Glomerular visceral epithelial cell (primary cell): Measurements from ENCODE around the gene ISCA2.
A peak's percentile ranks its signal among the peaks of the same experiment; 100 is the strongest.
"Not testable (repeated sequence)": the region's sequence is repeated elsewhere in the genome, so short reads cannot be mapped to it uniquely, and the experiment has no call there.

ENCODE experiments used
- DNase-seq: peaks from one replicate; pipeline ENCODE4 v3.0.0-alpha.2; 2016; ENCODE audit errors: extremely low spot score

Gene ISCA2

DNA sequence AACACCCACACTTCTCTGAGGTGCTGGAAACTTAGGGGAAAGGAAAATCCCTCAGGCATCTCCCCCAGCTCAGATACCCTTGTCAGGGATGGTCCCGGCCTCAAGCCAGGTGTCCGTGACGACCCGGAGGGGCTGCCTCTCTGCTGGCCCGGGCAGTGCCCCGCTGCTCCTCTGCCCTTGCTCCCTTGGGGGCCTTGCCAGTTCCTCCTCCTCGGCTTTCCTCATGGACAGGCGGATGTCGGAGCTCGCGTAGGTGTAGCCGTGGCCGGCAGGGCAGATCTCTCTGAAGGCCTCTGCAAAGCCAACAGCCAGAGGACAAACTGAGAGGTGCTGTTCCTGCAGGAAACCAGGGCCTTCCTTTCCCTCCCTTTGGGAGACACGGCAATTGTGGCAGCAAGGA, 34.8 kb downstream of the ISCA2 start:
- no peak for DNase-seq

DNA sequence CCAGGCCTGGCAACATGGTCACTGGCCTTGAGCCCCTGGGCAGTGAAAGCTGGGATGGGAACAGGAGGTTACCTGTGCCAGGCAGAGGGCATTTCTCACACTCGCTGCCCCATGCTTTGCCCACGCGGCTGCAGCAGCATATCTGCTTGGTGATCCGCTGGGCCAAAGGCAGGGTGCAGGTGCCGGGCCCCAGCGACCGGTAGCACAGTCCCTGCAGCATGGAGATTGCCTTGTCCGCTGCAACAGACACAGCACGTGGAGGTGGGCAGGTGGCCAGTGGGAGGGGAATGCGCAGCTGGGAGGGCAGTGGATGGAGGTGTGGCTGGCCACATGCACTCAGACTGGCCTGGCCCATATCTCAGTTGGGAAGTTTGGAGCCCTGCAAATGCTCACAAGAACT, 35.3 kb downstream of the ISCA2 start:
- no peak for DNase-seq

DNA sequence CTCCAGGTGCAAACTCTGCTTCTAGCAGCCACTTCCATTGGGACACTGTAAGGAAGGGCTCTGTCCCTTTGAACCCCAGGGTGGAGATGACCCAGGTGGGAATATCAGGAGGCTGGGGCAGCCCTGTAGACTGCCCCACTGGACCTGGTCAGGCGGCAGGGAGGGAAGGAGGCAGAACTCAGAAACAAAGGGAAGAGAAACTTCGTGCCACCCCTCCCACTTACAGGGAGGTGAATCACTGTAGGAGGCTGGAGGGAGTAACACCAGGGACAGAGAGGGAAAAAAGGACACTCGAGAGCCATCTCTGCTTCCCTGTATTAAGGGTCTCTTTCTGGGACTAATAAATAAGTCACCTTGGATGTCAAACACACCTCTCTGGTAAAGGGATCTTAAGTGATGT, 37.4 kb downstream of the ISCA2 start:
- DNase-seq, result no peak

DNA sequence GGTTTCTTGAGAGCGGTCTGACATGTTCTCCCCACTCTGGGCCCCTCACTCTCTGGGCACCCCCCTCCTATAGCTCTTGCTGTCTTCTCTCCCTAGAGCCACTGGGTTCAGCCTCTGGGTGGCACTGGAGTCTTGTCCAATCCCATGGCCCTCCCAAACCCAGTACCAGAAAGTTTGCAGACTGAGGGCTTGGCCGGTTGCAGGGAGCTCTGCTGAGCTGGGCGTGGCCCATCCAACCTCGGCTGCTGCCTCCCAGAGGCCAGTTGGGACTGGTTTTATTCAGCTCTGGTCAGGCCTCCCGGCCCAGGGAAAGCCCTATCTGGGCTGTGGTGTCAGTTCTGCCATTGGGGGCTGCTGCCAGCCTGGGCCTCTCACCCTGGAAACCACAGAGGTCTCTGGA, 37.9 kb downstream of the ISCA2 start:
- peak; percentile 11 for DNase-seq

DNA sequence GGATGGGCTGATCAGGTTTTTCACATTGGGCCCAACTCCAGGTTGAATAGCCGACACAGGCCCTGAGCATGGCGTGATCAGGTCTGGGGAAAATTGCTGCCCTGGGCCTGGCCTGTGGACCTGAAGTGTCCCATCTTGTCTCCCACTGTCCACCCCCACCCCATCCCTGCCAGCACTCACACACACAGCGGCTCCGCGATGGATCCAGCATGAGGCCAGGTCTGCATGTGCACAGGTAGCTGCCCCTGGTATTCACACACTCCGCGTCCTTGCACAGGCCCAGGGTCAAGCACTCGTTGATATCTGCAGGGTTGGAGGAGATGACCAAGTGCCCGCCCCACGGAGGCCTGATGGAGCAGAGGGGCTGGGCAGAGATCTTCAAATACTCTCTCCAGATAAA, 38.7 kb downstream of the ISCA2 start:
- DNase-seq, result no peak

DNA sequence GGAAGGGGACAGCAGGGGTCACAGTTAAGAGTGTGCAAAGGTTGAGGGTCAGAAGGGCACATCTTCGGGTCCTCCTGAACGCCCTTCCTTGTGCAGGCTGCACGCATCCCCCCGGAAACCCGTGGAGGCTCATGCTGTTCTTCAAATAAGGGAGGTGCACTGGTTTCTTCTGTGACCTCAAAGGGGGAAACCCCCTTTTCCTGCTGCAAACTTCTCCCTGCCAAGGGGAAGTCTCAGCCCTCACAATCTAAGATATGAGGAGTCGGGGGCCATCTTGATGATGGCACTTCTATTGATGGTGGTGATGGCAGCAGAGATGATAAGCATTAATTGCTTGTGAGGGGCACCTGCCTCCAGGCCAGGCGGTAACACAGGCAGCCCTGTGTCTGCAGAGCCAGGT, 40.0 kb downstream of the ISCA2 start:
- DNase-seq, result no peak

DNA sequence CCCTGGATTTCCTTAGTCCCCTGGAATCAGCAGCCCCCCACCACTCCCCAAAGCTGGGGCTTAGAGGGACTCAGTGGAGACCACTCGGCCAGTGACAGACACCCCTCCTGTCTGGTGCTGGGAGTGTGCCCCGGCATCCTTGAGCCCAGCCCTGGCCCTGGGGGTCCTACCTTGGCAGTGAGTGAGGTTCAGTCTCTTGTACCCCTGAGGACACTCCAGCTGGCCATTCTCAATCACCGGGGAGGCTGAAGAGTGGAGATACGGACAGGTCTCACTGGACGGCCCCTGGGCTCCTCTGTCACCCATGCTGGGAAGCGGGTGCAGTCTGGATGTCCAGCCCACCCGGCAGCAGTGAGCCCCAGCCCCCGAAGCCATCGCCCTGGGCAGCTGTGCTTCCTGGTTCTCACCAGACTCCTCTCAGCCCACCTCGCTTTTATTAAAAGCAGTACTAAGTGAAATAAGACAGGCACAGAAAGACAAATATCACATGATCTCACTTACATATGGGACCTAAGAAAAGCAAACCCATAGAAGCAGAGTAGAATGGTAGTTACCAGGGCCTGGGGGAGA, 42.3 kb downstream of the ISCA2 start:
- DNase-seq, result no peak

DNA sequence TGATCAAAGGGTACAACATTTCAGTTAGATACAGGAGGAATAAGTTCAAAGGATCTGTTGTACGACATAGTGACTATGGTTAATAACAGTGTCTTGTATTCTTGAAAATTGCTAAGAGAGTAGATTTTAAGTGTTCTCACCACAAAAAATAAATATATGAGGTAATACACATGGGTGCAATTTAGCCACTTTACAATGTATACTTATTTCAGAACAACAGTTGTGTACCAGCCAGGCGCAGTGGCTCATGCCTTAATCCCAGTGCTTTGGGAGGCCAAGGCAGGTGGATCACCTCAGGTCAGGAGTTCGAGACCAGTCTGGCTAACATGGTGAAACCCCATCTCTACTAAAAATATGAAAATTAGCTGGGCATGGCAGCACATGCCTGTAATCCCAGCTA, 42.8 kb downstream of the ISCA2 start:
- DNase-seq, result not testable (repeated sequence)

DNA sequence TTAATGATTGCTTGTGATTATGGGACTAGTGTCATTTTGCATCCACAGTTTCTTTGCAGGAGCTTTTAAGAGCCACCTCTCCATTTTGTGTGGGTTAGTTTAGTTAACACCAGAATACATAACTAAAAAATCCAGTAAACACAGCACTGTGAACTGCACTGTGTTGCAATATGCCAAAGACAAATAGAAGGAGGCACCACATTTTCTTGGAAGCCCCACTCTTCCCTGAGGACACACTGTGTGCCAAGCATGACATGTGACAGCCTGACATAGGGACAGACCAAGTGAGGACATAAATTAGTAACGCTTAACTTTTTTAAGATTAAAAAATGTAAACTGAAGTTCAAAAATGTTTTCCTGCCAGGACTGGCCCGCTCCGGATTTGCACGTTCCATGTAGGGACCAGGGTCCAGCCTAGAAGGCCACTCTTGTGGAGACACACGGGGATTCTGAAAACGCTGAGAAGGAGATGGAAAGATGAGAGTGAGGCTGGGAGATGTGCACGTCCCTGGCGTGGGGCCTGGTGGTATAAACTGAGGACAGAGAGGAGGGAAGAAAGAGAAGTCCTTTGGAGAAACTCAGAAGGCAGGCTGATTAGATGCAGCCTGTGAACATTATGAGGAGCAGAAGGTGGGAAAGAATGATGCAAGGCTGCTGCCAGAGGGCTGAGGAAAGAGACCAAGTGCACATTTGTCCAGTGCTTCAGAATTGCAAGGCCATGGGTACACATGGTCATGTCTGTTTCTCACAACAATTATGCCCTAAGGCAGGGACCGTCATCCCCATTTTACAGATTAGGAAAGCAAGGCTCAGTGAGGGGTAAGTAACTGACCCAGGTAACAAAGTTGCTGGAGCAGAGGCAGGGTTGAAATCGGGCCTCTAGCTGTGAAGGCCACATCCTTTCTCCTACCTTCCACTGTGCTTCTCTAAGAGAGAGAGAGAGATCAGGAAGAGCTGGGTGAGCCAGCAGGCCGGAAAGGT, 45.1 kb downstream of the ISCA2 start:
- DNase-seq, result no peak

DNA sequence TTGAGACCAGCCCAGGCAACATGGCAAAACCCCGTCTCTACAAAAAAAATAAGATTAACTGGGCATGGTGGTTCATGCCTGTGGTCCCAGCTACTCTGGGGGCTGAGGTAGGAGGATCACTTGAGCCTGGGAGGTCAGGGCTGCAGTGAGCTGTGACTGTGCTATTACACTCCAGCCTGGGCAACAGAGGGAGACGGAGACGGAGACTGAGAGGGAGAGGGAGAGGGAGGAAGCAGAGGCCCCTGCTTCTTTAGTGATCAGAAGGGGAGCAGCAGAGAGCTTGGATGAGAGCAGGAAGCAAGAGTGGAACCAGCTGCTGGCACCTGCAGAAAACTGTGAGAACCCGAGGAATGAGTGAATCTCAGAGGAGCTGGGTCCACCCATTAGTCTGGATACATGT, 45.9 kb downstream of the ISCA2 start:
- no peak for DNase-seq

DNA sequence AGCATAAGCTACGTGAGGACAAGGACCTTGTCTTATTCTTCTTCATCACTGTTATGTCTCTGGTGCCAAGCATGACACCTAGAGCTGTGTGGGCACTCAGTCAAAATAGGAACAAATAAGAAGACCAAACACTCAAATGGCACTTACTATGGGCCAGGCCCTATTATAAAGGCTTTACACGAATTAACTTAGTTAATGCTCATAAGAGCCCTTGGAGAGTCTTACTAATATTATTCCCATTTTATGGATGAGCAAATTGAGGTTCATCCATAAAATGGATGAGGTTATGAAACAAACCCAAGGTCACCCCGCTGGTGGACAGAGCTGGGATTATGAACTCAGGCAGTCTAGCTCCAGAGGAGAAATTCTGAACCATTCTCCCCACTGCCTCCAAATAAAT, 47.7 kb downstream of the ISCA2 start:
- no peak for DNase-seq

DNA sequence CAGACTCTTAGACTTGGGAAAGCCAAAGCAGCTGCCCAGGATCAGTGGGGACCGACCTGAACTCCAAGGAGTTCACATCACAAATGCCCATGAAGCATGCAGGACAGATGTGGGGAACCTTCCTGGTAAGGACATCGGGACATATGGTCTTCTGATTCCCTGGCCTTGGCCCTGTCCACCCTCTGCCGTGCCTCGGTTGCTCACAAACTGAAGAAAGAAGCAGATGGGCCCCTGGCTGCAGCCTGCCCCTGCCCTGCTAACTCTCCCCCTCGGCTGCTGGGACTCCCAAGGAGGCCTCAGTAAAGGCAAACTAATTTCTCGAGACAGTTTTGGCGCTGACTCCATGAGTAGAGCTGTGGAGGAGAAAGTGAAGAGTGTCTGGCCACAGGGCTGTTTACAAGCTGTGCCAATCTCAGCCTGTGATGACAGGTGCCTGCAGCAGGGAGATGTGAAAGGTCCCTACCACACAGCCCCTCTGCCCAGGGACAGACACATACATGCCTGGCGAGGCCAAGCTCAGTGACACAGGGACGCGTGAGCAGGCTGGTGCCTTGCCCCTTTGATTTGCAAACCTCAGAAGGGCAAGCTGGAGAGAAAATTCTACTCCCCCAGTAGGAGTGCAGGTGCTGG, 48.6 kb downstream of the ISCA2 start:
- no peak for DNase-seq

DNA sequence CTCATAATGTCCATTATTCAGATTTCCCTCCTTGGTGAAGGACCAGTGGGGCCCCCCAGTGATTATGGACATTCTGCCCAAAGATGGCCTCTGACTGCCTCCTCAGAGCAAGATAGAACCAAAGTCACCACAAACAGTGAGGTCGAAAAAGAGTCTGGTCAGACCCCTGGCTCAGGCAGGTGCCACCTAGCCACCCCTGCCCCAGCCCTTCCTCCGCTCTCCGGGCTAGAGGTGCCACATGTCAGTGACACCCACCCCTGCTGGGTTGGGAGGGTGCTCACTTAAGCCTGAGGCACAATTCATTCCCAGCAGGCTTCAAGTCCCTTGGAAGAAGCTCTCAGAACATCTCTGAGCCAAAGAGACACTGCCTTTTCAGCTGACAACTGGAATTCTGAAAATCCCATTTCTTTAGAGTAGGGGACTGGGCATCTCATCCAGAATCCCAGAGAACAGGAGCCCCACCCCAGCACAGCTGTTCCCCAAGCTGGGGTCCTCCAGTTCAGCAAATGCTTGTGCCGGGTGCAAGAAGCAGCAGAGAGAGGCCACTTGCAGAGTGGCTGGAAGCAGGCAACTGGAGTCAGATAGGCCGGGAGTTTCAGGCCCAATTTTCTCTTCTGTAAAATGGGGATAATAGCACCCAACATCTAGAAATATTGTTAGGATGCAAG, 50.3 kb downstream of the ISCA2 start:
- no peak for DNase-seq

DNA sequence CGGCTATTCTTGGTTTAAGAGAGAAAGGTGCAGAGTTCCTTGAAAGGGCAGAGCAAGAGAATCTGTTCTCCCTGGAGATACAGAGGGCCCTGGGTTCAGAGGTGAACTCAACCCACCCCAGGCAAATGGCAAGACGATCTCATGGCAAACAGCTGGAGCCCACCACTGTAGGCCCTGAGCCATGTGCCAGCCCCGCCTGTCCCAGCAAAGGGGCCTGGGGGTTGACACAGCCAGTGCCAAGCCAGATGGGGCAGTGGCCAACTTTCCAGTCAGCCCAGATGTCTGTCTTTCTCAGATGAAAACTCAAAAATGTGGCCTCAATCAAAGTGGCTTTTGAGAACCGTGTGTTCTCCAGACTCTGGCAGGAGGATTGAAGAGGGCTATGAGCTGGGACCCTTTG, 51.8 kb downstream of the ISCA2 start:
- DNase-seq, result no peak

DNA sequence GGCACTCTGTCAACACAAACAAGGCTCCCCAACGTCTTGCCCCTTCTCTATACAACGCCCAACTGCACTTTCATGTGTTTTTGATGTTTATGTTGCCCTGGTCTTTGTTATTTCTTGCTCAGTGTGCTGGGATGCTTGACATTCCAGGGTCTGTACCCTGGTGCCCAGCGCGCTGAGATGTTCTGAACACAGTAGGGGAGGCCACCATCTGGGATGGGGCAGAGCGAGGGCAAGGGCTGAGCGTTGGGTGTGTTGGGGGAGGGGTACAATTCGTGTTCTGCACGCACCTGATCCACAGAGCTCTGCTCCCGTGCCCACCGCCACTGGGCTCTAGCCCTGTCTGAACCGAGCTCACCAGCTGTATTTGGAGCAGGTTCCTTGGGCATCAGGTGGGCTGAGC, 52.9 kb downstream of the ISCA2 start:
- no peak for DNase-seq
